Head of caudate nucleus (tissue), 42 donors: ENCODE results near the gene GPR157.
"Not testable (repeated sequence)": the region's sequence is repeated elsewhere in the genome, so short reads cannot be mapped to it uniquely, and the experiment has no call there.

Experiments
- DNase-seq, 42 donors: peaks; one replicate each; pipeline versions ENCODE4 v3.0.0 to v3.0.0-alpha.2; 2020 to 2021; ENCODE audit warnings: mixed read lengths in 7 of 42
- intact Hi-C: fragments of 100-400 bp; cut with DNase I; formaldehyde crosslinking; loops from one replicate; pipeline ENCODE4 v1.15.0; 2022

Gene GPR157

DNA sequence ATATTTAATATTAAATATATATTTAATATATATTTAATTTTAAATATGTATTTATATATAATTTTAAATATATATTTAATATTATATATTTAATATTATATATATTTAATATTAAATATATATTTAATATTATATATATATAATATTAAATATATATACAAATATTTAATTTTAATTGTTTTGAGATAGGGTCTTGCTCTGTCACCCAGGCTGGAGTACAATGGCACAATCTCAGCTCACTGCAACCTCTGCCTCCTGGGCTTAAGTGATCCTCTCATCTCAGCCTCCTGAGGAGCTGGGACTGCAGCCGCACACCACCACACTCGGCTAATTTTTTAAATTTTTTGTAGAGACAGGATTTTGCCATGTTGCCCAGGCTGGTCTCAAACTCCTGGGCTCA, 5.2 kb downstream of the GPR157 start:
- intact Hi-C loops, DNase-seq: not testable (repeated sequence)

DNA sequence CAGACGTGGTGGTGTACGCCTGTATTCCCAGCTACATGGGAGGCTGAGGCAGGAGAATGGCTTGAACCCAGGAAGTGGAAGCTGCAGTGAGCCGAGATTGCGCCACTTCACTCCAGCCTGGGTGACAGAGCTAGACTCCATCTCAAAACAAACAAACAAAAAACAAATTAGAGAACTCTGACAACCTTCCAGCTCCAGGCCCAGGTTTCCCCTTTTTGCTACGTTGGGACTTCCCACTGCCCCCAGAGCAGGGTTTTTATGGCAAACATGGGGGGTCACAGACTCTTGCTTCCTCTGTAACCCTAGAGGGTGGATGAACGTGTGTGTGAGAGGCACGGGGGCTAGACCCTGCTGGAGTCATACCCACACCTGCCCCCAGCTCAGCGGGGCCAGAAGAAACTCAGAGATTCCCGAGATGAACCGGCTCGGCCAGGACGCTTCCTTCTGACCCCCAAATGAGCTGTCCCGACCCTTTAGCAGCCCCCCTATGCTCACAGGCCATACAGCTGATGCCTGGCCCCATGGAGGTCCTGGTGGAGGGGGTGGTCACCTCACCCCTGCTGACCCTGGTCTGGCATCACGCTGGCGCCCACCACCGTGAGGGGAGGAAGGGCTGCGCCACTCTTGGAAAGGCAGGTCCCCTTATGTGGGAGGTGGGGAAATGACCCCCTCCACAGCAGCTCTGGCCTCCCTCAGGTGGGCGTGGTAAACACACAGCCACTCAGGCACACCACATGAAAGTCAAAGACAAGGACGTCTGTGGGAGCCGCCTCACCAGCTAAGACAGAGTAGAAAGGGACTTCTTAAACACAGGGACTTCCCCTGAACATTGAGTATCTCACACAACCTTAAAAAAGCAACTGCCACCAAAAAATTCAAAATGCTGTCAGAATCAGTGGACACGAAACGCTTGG, 7.1 kb downstream of the GPR157 start:
- intact Hi-C loops = no loop called here
- no peak for DNase-seq

DNA sequence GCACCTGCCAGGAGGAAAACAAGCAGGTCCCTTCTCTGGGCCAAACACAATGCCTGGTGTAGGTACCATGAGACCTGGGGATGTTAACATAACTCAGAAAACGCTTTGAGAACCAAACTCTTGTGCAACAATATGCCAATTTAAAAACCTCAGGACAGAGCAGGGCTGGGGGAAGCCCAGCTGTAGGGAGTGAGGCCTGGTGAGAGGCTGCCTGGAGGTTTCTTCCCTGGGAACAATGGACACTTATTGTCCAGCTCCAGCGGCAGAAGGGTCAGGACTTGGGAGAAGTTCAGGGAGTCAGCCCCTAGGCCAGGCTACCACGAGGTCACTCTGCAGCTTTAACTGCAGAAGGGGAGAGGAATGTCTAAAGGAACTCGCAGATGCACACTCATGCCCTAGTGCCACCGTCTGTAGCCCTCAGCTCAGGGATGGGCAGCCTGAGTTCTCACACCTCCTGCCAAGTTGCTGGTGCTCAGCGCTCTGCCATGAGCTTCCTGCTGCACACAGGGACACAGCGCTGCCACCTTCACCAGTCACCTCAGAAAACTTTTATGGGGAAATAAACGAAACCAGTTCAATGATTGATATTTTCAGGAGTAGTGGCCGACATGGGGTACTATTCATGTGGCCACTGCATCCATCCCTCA, 8.5 kb downstream of the GPR157 start:
- intact Hi-C loops = no loop called here

DNA sequence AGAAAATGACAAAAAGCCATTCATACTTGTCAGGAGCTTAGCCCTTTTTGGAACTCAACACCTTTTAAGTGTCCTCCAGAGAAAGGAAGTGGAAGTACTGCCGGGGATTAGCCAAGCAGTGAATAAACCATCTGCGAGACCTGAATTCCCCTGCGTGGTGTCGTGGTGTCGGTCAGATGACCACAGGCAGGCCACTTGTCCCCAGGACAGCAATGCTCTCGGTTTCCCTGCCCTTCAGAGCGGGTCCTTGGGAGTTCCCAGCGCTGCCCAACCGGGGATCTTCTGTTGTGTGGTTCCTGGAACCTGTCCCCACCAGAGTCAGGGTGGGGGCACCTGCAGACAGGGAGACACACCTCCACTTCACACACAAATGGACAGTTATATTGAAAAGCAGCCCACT, 9.2 kb downstream of the GPR157 start:
- intact Hi-C loops = no loop called here
- DNase-seq = no peak

More for the DNA sequence above, 8.5 kb downstream of the GPR157 start:
- DNase-seq = no peak

DNA sequence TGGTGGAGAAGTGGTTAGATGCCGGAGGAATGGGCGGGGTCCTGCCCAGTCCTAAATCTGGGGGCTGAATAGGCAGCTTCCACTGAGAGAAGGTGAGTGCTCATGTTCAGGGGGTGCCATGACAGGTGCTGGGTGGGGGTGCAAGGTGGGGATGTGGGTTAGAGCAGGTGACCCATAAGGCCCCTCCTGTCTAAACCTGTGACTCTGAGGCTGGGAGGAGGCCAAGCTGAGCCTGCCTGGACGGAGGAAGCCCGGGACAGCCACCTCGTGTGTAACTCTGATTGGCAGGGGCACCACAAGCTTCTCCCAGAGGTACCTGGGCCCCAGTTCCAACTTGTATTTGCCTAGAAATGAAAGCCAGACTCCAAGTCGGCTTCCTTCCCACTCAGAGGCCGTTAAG, 10.7 kb downstream of the GPR157 start:
- DNase-seq = no peak
- intact Hi-C loops = no loop called here

DNA sequence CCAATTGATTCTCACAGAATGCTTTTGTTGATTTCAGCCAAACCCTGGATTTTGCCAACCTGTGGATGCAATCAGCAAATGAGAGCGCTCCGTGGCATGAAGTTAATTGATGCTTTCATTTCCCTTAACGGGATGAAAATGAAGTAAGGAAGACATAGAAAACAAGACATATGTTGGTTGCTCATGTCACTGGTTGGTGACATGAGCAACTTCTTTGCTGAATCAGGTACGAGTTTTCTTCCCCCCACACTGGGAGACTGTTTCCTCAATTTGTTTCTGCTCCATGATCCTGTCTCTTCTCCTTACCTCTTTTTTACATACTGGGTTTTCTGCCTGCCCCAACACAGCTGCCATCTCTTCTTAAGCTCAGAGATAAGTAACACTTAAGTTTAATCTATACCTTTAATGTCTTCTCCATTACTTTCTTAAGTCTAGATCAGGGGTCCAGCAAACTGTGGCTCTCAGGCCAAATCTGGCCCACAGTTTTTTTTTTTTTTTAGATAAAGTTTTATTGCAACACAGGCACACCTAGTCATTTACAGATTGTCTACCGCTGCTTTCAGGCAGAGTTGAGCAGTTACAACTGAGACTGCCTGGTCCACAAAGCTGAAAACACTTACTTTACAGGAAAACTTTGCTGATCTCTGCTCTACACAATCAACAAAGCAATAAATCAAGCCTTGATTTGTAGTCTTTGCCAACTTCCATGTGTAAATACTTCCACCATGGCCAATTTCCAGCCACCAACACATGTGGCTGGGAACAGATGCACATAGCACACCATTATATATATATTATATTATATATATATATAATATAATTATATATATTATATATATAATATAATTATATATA, 13.3 kb downstream of the GPR157 start:
- intact Hi-C loops = no loop called here
- peak in 1 of 42 donors; percentile 2 for DNase-seq

DNA sequence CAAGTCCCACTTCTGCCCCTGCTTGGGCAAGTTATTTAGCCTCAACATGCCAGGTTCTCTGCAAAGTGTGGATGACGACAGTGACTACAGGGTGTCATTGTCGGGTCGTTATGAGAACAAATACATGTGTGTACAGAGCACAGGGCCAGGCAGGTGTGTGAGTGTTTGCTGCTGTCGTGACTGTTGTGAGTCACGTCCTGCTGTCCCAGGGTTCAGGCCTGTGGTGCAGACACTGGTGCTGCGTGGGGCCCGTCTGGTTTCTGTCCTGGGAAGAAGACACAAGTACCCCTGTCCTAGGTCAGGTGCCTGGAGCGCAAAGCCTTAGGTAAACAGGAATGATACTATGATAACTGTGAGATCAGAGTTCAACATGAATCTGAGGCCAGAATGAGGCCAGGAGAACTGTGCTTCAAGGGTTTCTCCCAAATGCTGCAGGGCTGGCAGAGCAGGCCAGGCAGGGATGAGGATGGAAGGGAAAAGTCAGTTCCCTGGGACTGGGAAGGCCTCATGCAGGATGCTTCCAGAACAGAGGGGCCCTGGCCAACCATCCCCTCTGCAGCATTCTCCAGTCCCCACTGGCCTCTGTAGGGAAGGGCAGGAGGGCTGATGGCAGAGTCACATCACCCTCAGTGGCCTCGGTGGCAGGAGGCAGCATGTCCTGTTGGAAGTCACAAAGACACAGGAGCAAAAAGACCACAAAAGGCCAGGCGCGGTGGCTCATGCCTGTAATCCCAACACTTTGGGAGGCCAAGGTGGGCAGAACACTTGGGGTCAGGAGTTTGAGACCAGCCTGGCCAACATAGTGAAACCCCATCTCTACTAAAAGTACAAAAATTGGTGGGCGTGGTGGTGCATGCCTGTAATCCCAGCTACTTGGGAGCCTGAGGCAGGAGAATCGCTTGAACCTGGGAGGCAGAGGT, 15.7 kb downstream of the GPR157 start:
- intact Hi-C loops = loop anchor here (5.0 kb wide), 1 partner anchor 84 kb away; no protein-coding TSS in a partner anchor
- peak in 3 of 42 donors; percentile 2 to 21 (median 9) for DNase-seq

DNA sequence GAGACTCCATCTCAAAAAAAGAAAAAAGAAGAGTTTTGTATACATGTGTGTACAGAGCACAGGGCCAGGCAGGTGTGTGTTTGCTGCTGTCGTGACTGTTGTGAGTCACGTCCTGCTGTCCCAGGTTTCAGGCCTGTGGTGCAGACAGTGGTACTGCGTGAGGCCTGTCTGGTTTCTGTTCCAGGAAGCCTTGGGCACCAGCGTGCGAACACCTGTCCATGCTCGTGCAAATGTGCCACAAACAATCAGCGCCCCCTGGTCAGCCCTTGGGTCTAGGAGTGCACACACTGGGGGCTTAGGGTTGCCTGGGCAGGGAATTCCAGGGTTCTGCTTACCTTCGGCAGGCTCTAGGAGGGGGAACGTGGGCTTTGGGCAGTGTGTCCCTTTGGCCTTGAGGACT, 16.9 kb downstream of the GPR157 start:
- peak in 1 of 42 donors; percentile 13 for DNase-seq
- intact Hi-C loops = loop anchor here (5.0 kb wide), 1 partner anchor 85 kb away; no protein-coding TSS in a partner anchor

DNA sequence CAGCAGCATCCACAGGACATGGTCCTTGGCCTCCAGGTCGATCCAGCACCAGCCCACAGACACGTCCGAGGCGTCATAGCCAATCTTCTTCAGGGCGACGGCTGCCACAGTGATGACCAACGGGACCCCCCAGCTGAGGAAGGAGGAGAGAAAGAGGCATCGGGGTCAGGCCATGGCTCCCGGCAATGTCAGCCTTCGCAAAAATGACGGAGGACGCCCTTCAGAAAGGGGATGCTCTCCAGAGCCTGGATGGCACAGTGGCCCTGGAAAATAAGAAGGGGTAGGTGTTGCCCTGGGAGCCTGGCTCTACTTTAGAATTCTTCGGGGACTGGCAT, 17.6 kb downstream of the GPR157 start:
- peak in 1 of 42 donors; percentile 26 for DNase-seq

DNA sequence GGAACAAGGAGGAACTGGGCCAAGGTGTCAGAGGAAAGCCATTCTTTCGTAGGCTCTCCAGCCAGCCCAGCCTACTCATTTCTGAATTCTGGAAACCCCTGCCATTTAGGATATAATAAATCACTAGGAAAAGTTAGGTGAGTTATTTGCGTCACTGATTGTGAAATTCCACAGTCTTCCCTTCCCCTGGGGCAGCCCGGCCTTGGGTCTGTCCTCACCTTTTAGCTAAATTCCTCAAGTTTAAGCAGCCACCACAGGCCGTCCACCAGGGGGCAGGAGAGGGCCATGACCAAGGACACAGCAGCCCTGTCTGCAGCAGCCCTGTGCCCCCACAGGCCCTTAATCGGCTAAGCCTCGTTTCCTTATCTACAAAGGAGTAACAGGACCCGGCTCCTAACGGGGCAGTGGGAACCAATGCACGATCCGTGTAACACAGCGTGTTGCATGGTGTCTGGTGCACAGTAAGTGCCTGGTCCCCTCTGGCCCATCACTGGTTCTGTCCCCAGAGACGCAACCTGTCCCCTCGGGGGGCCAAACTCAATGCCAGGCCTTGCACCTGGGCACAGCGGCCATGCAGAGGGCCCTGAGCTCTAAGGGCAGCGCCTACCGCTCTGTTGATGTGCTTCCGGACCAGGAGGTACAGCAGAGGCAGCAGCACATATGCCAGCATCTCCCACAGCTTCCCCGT, 18.1 kb downstream of the GPR157 start:
- intact Hi-C loops = loop anchor here (5.0 kb wide), 1 partner anchor 86 kb away; no protein-coding TSS in a partner anchor
- DNase-seq = peak; percentile 76 to 96 (median 92)

More for the DNA sequence above, 17.6 kb downstream of the GPR157 start:
- intact Hi-C loops = loop anchor here (5.0 kb wide), 1 partner anchor 86 kb away; no protein-coding TSS in a partner anchor

DNA sequence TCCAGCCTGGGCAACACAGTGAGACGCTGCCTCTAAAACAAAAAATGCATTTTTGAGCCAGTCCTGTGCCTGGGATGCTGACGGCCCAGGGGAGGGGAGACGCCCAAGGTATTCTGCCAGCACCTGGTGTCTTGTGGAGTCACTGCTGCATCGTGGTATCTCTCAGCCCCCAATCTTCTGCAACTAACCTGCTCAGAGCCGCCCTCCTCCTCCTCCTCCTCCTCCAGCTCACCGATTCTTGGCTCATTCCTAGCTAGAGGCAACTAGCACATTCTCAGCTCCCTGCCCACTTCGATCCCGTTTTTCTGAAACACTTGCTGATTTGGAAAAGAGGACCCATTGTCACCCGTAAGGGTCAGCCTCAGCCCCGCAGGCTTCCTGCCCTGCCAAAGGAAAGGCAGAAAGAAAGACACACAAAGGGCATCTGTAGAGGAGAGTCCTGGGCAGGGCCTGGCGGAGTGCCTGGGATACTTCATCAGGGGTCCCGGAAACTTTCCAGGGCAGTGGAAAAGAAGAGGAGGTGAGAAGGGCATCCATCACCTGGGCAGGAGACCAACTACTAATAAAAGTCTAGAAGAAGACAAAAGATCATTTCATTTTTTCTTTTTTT, 20.7 kb downstream of the GPR157 start:
- DNase-seq = peak in 22 of 42 donors; percentile 6 to 78 (median 40)
- intact Hi-C loops = no loop called here

DNA sequence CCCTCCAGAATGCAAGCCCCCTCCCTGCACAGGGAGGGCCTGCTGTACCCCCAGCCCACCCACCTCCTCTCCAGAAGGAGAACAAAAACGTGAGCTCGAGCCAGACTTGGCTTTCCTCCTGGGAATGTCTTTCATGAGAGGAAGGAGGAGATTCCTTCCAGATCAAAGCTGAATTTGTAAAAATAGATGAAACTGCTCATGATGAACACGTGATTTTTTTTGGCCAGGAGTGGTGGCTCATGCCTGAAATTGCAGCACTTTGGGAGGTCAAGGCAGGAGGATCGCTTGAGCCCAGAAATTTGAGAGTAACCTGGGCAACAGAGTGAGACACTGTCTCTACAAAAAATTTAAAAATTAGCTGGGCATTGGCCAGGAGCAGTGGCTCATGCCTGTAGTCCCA, 21.8 kb downstream of the GPR157 start:
- intact Hi-C loops = no loop called here
- DNase-seq = no peak

DNA sequence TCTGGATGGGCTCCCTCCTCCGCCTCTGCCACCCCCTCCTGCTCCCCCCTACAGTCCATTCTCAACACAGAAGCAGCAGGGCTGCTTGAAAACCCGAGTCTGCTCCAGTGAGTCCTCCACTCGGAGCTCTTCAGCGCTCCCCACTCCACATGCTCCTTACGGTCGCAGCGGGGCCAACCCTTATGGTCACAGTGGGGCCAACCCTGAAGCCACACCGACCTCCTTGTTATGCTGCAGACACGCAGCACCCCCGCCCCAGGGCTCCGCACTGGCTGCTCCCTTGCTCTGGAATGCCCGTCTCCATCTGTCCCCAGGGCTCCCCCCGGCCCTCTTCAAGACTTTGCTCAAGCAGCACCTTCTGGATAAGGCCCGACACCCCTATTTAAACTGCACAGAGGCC, 22.6 kb downstream of the GPR157 start:
- DNase-seq = no peak
- intact Hi-C loops = no loop called here

DNA sequence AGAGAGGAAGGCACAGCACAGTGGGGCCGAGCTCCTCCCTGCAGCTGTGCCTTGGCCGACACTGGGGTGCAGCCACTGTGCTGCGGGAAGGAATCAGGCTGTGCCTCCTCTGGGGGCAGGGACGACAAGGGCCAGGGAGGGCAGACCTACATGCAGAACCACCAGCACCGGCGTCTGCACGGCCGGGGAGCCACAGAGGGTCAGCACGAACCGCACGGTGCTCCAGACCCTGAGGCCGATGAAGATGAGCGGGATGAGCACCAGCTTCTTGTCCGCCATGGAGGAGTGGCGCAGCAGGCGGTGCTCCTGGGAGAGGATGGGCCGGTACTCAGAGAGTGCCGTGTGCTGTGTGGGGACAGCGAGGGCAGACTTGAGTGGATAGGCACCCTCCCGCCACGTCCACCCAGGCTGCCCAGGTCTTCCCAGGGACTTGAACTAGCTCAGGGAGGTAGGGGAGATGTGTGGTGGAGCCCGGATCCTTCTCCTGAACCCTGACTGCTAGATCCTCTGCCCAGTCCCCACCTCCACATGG, 23.5 kb downstream of the GPR157 start:
- DNase-seq = no peak
- intact Hi-C loops = no loop called here

DNA sequence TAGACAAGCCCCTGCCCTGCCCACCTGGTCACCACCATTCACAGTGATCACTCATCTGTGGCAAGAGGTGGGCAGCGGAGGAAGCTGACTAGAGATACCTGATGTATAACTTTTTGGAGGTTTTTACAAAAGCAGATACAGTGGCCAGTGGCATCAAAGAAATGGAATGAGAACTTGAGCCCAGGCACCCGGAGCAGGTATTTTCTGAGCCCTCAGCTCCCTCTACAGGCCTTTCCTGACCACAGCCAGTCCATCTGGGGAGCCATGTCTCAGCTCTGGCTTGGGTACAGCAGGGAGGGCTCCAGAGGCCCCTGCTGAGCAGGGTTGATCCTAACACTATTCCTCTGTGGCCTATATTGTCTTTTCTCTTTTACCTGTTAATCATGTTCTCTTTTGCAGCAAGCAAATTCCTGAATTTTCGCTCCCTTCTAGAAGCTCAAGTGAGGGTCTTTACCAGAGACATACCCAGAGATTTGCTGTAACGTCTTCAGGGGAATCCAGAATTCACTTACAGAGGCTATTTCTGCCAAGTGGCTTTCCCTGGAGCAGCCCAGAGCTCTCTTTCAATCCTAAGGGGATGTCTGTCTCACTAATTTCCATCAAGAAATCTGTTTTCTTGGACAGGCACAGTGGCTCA, 27.3 kb downstream of the GPR157 start:
- DNase-seq = peak in 36 of 42 donors; percentile 17 to 74 (median 48)
- intact Hi-C loops = no loop called here

DNA sequence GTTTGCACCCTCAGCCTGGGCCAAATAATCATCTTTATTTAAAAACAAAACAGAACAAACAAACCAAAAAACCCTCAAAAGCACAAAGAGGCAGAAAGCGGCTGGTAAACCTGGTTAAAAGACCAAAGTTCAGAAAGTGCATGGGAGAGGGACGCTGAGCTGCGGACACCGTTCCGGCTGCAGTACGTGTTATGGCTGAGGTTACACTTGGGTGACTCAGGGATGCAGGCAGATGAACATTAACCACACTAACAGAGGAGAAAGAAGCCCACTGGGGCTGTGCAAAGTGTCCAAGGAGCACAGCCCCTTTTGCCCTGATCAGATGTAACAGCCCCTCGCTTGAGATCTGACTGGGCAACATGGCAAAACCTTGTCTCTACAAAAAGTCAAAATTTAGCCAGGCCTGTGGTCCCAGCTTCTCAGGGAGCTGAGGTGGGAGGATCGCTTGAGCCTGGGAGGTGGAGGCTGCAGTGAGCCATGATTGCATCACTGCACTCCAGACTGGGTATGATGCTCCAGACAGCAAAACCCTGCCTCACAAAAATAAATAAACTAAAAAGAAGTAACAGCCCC, 28.3 kb downstream of the GPR157 start:
- intact Hi-C loops = no loop called here
- no peak for DNase-seq
